HL-60 (cell line): ENCODE data around the gene TACC2.

Experiments
- POLR2AphosphoS5 ChIP-seq: IDR thresholded peaks from 2 replicates; pipeline ENCODE4 v1.6.1; 2012; ENCODE audit warnings: low read depth
- TF ChIP-seq, protein P1 (sequence below): IDR thresholded peaks from one replicate; pipeline ENCODE4 v1.5.1; 2011; ENCODE audit warnings: low read length, control low read depth, inconsistent platforms; ENCODE audit not compliant: insufficient read depth

DNA sequence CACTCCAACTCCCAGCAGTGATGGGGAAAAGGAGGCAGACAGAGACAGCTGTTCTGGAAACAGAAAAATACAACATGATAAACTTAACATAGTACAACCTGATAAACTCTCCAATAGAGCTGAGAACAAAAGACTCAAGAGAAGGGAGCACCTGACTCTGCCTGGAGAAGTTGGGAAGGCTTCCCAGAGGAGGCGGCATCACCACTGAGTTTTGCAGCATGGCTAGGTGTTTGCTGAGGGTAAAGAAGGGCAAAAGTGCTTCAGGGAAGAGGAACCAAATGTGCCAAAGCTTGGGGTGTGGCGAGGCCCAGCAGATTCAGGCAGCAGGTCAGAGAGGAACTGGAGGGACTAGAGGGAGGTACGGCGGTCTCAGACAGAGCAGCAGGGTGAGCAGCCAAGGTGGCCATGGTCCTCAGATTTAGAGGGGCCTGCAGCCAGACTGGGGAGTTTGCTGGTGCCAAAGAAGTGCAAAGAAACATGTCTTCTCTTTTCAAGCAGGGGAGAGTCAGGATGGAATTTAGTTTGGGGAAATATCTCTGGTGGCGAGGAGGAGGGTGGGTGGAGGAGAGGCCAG lies 162.2 kb downstream of the TACC2 start:
- TF ChIP-seq, protein P1, sequence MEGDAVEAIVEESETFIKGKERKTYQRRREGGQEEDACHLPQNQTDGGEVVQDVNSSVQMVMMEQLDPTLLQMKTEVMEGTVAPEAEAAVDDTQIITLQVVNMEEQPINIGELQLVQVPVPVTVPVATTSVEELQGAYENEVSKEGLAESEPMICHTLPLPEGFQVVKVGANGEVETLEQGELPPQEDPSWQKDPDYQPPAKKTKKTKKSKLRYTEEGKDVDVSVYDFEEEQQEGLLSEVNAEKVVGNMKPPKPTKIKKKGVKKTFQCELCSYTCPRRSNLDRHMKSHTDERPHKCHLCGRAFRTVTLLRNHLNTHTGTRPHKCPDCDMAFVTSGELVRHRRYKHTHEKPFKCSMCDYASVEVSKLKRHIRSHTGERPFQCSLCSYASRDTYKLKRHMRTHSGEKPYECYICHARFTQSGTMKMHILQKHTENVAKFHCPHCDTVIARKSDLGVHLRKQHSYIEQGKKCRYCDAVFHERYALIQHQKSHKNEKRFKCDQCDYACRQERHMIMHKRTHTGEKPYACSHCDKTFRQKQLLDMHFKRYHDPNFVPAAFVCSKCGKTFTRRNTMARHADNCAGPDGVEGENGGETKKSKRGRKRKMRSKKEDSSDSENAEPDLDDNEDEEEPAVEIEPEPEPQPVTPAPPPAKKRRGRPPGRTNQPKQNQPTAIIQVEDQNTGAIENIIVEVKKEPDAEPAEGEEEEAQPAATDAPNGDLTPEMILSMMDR, result no peak
- no peak for TF ChIP-seq POLR2AphosphoS5
